HG03066 (cell line): ENCODE measurements around the gene GAMT.
A peak's percentile ranks its signal among the peaks of the same experiment; 100 is the strongest.

Experiments used
- ATAC-seq: cut with Tn5 transposase; IDR thresholded peaks from one replicate; pipeline ENCODE4 v1.9.1; 2021; ENCODE audit warnings: low read depth; ENCODE audit not compliant: unreplicated experiment

GAMT gene

GRCh38 chr19:1387684-1388636, 13.4 kb downstream of the GAMT start:
- ATAC-seq: no peak

DNA sequence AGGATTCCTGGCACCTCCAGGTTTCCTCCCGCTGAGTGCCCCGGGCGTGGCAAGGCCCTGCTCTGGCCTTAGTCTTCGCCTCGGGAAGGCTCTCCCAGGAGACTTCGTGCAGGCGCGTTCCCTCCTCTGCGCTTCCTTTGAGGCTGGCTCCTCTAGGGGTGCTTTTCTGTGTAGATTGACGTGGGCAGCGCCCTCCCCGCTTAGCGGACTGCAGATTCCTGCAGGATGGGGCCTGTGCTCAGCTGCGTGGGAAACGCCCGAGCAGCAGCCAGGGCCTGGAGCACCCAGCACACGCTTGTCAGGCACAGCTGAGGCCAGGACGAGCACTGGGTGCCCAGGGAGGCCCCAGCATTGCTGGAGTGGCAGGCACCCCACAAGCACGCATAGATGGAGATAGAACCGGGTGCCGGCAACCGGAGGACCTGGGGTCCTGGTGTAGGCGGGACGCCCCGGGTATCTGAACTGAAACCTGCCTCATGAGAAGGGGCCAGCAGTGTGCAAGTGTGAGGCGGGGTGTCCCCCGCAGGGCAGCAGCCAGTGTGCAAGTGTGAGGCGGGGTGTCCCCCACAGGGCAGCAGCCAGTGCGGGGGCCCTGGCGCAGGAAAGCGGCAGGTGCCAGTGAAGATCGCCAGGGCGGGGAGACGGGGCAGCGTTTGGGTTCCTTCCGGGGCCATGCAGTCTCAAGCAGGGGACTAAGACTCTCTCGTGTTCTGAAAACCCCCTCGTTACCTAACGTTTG, 14.2 kb downstream of the GAMT start:
- ATAC-seq: no peak

- ATAC-seq: no peak
Measured at GRCh38 chr19:1385816-1386215, 15.5 kb downstream of the GAMT start.

- no peak for ATAC-seq
Measured at GRCh38 chr19:1384478-1385110, 16.7 kb downstream of the GAMT start.

- ATAC-seq: no peak
Measured at GRCh38 chr19:1384085-1384462, 17.3 kb downstream of the GAMT start.

DNA sequence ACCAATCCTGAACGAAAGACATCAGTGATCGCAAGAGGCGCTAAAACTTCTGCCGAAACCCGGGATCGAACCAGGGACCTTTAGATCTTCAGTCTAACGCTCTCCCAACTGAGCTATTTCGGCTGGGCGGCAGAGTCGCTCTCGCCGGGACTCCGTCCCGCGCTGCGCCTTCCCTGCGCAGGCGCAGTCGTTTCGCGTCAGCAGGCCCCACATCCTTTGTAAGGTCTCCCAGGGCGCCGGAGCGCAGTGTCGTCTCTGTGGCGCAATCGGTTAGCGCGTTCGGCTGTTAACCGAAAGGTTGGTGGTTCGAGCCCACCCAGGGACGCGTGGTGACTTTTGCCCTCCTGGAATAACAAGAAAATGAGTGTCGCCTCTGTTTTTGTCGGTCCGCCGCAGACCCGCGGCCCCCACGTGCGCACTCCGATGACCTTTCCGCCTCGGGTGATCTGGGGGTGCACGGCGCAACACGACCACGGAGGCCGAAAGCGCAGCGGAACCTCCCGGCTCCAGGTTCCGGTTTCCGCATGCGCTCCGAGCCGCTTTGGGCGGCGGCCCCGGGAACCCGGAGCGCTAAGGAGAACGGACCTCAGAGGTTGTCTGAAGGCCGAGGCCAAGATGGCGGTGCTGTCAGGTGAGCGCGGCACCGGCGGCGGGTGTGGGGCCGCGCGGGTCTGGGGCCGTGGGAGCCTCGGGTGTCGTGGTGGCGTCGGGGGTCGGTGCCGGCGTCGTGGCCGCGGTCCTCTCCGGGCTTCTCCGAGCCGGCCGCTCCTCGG, 17.8 kb downstream of the GAMT start, which contains the start of gene NDUFS7:
Gene NDUFS7, plus strand, starts transcription at position 596 of the 773 bp plus-strand sequence. Its CDS starts 20 bp downstream, at position 616.
- peak; percentile 64 for ATAC-seq

- ATAC-seq: no peak
Measured at GRCh38 chr19:1383017-1383311, 18.4 kb downstream of the GAMT start.

DNA sequence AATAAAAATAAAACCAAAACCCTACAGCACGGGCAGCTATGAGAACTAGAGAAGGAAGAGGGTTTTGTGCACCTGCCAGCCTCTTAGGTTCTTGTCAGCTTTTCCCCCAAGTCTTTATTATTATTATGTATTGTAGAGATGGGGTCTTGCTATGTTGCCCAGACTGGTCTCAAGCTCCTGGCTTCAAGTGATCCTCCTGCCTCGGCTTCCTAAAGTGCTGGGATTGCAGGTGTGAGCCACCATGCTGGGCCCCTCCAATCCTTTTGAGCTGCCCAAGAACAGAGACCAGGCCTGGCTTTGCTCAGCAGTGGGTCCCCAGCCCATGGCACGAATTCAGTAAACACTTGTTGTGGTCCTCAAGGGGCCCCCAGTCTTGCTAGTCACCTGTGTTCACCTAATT, 19.1 kb downstream of the GAMT start:
- no peak for ATAC-seq

DNA sequence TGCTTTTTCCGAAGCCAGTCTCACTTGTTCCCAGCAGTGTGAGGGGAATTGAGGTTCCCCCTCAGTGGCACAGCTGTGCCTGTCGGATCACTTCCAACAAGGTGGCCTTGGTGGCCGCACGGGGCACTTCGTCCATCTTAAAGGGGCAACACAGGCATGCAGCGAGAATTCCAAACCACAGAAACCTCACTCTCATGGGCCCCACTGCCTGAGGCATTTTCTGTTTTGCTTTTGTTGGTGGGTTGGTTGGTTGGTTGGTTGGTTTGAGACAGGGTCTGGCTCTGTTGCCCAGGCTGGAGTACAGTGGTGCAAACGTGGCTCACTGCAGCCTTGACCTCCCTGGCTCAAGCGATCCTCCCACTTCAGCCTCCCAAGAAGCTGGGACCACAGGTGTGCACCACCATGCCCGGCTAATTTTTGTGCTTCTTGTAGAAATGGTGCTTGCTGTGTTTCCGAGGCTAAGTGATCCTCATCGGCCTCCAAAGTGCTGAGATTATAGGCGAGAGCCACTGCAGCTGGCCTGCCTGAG, 21.3 kb downstream of the GAMT start:
- no peak for ATAC-seq

DNA sequence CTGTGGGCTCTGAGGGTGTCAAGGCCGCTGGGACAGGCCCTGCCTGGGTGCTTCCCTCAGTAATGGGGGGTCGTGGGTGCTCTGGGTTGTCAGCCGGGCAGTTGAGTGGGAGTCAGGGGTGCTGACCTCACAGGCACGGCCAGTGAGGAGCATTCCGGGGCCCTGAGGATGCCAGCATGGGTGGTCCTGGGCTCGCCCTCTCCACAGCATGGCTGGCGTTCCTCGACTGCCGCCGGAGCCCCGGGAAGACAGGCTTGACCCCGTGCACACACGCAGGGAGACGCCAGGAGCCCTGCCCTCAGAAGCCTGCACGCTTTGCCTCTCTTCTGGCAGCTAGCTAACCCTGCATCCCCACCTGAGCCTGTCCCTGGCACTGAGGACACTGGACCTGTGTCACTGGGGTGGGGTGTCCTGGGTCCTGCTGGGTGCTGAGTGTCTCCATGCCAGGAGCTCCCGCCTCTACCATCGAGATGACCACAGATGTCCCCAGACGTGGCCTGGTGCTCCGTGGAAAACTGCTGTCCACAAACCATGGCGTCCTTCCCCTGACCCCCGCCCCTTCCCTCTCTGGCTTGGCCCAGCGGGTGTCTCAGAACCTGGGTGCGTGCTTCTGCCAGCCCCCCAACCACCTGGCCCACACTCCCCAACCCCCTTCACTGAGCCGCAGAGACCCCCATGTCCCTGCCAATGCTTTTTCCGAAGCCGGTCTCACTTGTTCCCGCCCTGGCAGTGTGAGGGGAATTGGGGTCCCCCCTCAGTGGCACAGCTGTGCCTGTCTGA, 22.0 kb downstream of the GAMT start:
- ATAC-seq: no peak

DNA sequence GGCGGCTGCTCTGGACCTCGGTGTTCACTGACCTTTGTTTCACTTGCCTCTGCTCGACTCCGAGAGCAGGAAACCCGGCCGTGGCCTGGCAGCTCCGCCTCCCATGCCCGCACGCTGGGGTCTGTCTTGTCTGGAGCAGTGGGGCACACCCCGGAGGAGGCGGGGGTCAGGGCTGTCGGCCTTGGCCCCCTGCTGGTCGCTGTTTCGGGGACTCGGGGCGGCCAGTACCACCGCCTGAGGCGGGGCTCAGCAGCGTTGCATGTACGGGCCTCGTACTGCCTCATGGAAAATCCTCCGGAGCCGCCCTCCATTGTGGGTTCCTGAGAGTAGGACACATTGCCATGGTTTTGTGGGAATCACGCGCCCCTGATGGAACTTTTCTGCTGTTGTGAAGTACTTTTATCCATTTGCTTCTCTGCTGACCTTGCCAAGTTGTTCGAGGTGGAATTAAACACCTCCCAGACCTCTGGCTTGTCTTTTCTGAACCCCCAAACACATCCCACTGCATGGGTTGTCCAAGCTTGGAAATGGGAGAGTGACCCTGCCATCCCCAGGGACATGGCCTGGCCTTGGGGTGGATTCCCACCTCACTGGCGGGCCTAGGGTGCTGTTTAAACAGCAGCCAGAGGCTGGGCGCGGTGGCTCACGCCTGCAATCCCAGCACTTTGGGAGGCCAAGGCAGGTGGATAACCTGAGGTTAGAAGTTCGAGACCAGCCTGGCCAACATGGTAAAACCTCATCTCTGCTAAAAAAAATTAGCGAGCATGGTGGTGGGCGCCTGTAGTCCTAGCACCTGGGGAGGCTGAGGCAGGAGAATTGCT, 23.2 kb downstream of the GAMT start:
- ATAC-seq: no peak

DNA sequence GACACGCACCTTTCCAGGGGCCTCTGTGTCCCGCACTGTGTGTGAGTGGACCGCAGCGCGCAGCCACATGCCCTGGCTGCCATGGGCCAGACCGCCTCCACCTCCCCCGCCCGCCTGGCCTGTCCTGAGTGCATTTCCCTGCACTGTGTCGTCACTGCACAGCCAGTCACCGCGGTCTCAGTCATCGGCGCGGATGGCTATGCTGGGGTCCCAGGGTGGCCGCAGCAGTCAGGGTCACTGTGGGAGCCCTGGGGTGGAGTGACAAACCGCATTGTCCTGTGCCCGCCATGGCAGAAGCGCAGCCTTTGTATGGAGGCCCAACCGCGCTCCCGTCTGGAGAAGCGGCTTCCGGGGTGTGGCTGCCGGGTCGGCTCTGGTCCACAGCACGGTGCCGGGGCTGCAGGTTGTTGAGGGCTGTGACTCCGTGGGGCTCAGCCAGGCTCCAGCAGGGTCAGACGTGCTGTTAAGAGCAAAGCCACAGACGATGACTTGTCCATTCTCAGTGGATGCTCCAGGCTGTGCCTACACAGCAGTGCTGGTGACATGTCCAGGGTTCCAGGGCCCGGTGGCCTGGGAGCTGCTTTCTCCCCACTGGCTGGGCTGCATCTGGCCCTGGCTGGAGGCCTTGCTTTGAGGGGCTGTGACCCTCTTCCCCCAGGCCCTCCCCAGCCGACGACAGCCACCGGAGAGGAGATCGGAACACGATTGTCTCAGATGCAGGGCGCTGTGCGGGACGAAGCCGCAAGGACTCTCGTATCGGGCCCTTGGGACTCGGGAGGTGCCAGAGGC, 24.0 kb downstream of the GAMT start:
- ATAC-seq: no peak

DNA sequence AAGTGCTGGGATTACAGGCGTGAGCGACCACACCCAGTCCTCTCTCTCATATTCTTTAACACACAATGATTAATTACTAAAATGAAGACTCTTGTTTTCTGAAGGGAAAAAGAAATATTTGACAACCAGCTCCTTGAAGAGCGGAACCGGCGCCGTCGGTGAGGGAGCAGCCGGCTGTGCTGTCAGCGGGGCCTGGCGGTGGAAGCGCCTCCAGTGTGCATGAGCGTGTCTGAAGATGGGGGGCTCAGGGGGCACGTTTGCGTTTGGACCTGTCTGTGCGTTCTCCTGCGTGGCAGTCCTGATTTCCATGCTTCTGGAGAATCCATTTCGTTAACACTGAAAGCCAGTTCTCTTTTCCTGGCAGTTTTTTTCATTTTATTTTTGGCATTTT, 24.9 kb downstream of the GAMT start:
- no peak for ATAC-seq

DNA sequence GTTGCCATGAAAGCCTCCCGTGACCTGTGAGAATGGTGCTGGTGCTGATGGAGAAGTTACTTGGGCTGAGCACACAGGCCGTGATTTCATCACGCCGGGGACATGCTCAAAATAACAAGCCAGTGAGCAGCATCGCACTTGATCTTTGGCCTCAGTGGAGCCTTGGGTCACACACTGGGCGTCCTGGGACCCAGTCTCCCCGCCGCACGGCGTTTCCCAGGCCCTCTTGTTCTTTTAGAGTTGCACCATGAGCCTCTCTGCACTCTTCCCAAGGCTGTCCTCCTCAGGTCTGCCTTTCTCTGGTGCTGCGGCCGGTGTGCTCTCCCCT, 27.1 kb downstream of the GAMT start:
- ATAC-seq: no peak

GRCh38 chr19:1373534-1374249, 27.6 kb downstream of the GAMT start:
- no peak for ATAC-seq

- ATAC-seq: no peak
Measured at GRCh38 chr19:1373042-1373533, 28.3 kb downstream of the GAMT start.

- no peak for ATAC-seq
Measured at GRCh38 chr19:1370579-1371361, 30.6 kb downstream of the GAMT start.
